GM19328 (cell line): ENCODE results near the gene FBXL19.
"Not testable (repeated sequence)": the region's sequence is repeated elsewhere in the genome, so short reads cannot be mapped to it uniquely, and the experiment has no call there.

ENCODE experiments used
- ATAC-seq: cut with Tn5 transposase; IDR thresholded peaks from one replicate; pipeline ENCODE4 v1.9.1; 2021; ENCODE audit warnings: mild to moderate bottlenecking, moderate library complexity; ENCODE audit not compliant: unreplicated experiment

The FBXL19 gene

GRCh38 chr16:30923554-30924075 is at the start of gene FBXL19:
FBXL19 (plus strand) TSS chr16:30923572; CDS start chr16:30925755, 2,183 bp downstream.
- no peak for ATAC-seq

- ATAC-seq: no peak
Measured at GRCh38 chr16:30874244-30874820, 49.0 kb upstream of the FBXL19 start.

- ATAC-seq: peak; percentile 47
Measured at GRCh38 chr16:30874821-30875717, 48.3 kb upstream of the FBXL19 start.

GRCh38 chr16:30875871-30876801 is 47.2 kb upstream of the FBXL19 start:
- ATAC-seq: no peak

GRCh38 chr16:30876867-30877266 is 46.5 kb upstream of the FBXL19 start:
- no peak for ATAC-seq

- ATAC-seq: no peak
Measured at GRCh38 chr16:30882429-30883310, 40.7 kb upstream of the FBXL19 start.

- ATAC-seq: no peak
Measured at GRCh38 chr16:30884760-30885159, 38.6 kb upstream of the FBXL19 start.

GRCh38 chr16:30885196-30885595 is 38.2 kb upstream of the FBXL19 start:
- ATAC-seq: no peak

GRCh38 chr16:30886145-30886544 is 37.2 kb upstream of the FBXL19 start:
- no peak for ATAC-seq

- no peak for ATAC-seq
Measured at GRCh38 chr16:30887927-30888326, 35.4 kb upstream of the FBXL19 start.

- ATAC-seq: no peak
Measured at GRCh38 chr16:30888856-30889499, 34.4 kb upstream of the FBXL19 start.

GRCh38 chr16:30889721-30890120 is 33.7 kb upstream of the FBXL19 start:
- ATAC-seq: no peak

GRCh38 chr16:30891043-30891823 is 32.1 kb upstream of the FBXL19 start:
- ATAC-seq: not testable (repeated sequence)

GRCh38 chr16:30892670-30893416 is 30.5 kb upstream of the FBXL19 start:
- no peak for ATAC-seq

- peak; percentile 12 for ATAC-seq
Measured at GRCh38 chr16:30893417-30893743, 30.0 kb upstream of the FBXL19 start.

GRCh38 chr16:30893744-30894539 is 29.4 kb upstream of the FBXL19 start, which contains the start of gene BCL7C:
BCL7C (minus strand) TSS chr16:30894077; CDS start chr16:30893944, 133 bp downstream.
- ATAC-seq: peak; percentile 57
